GM19035 (cell line): Measurements from ENCODE around the gene LHFPL4.
"Not testable (repeated sequence)": the region's sequence is repeated elsewhere in the genome, so short reads cannot be mapped to it uniquely, and the experiment has no call there.

Experiments used
- ATAC-seq: cut with Tn5 transposase; IDR thresholded peaks from one replicate; pipeline ENCODE4 v1.9.1; 2021; ENCODE audit not compliant: unreplicated experiment

LHFPL4 gene

GRCh38 chr3:9553021-9553947 lies at the start of gene LHFPL4:
Gene LHFPL4 (minus strand): TSS chr3:9553822. CDS start chr3:9552679, 1,143 bp downstream.
- ATAC-seq = no peak

- no peak for ATAC-seq
Measured at GRCh38 chr3:9602620-9603019, 49.0 kb upstream of the LHFPL4 start.

- not testable (repeated sequence) for ATAC-seq
Measured at GRCh38 chr3:9601006-9601581, 47.5 kb upstream of the LHFPL4 start.

GRCh38 chr3:9600597-9600996 lies 47.0 kb upstream of the LHFPL4 start:
- no peak for ATAC-seq

GRCh38 chr3:9598783-9599387 lies 45.3 kb upstream of the LHFPL4 start:
- ATAC-seq = no peak

- ATAC-seq = no peak
Measured at GRCh38 chr3:9595877-9596276, 42.3 kb upstream of the LHFPL4 start.

- ATAC-seq = not testable (repeated sequence)
Measured at GRCh38 chr3:9591781-9592180, 38.2 kb upstream of the LHFPL4 start.

- no peak for ATAC-seq
Measured at GRCh38 chr3:9590282-9590791, 36.7 kb upstream of the LHFPL4 start.

- no peak for ATAC-seq
Measured at GRCh38 chr3:9583792-9584191, 30.2 kb upstream of the LHFPL4 start.

- no peak for ATAC-seq
Measured at GRCh38 chr3:9583371-9583770, 29.7 kb upstream of the LHFPL4 start.

- no peak for ATAC-seq
Measured at GRCh38 chr3:9582332-9582731, 28.7 kb upstream of the LHFPL4 start.

- ATAC-seq = no peak
Measured at GRCh38 chr3:9581742-9582141, 28.1 kb upstream of the LHFPL4 start.

GRCh38 chr3:9569054-9569453 lies 15.4 kb upstream of the LHFPL4 start:
- no peak for ATAC-seq

GRCh38 chr3:9565316-9565715 lies 11.7 kb upstream of the LHFPL4 start:
- no peak for ATAC-seq

- ATAC-seq = no peak
Measured at GRCh38 chr3:9563851-9564250, 10.2 kb upstream of the LHFPL4 start.

- ATAC-seq = not testable (repeated sequence)
Measured at GRCh38 chr3:9560056-9560455, 6.4 kb upstream of the LHFPL4 start.

- ATAC-seq = no peak
Measured at GRCh38 chr3:9553948-9554513, 409 bp upstream of the LHFPL4 start.

- ATAC-seq = no peak
Measured at GRCh38 chr3:9552252-9552999, 1.2 kb downstream of the LHFPL4 start.

GRCh38 chr3:9550999-9551398 lies 2.6 kb downstream of the LHFPL4 start:
- ATAC-seq = no peak

GRCh38 chr3:9549600-9549999 lies 4.0 kb downstream of the LHFPL4 start:
- no peak for ATAC-seq

GRCh38 chr3:9548991-9549390 lies 4.6 kb downstream of the LHFPL4 start:
- no peak for ATAC-seq
